Tibial artery (tissue), 4 donors: ENCODE data around the gene THSD4.

Source experiments
- DNase-seq, 2 donors: peaks; one replicate each; pipeline ENCODE4 v3.0.0-alpha.2; 2019
- H3K27ac ChIP-seq, 2 donors: fragments of 200-600 bp; sonication (generic) in 1 of 2; 1 replicate in 1 of 2; 2 replicates in 1 of 2; pipeline ENCODE4 v1.5.1; 2018 to 2019; ENCODE audit warnings: mild to moderate bottlenecking in 1 of 2
- H3K27me3 ChIP-seq, 2 donors: fragments of 200-600 bp; sonication (generic) in 1 of 2; one replicate each; pipeline versions ENCODE4 v1.5.1 to v1.6.0; 2016 to 2019
- H3K36me3 ChIP-seq, 3 donors: fragments of 200-600 bp; sonication (generic) in 2 of 3; one replicate each; pipeline ENCODE4 v1.5.1; 2016 to 2019; ENCODE audit warnings: mild to moderate bottlenecking in 2 of 3
- H3K4me1 ChIP-seq, 4 donors: fragments of 200-600 bp; sonication (generic) in 2 of 4; 1 replicate in 3 of 4; 2 replicates in 1 of 4; pipeline ENCODE4 v1.5.1; 2016 to 2019
- H3K4me3 ChIP-seq, 2 donors: fragments of 200-600 bp; sonication (generic) in 1 of 2; 1 replicate in 1 of 2; 2 replicates in 1 of 2; pipeline ENCODE4 v1.5.1; 2018 to 2019; ENCODE audit warnings: mild to moderate bottlenecking in 2 of 2
- H3K9me3 ChIP-seq, 3 donors: fragments of 200-600 bp; sonication (generic) in 1 of 3; one replicate each; pipeline ENCODE4 v1.5.1; 2016 to 2019
- CTCF ChIP-seq, 2 experiments: fragments of 200-600 bp in 1 of 2; fragments of 450-650 bp in 1 of 2; IDR thresholded peaks; one replicate each; pipeline ENCODE4 v1.5.1; 2017 to 2019; ENCODE audit warnings: antibody characterized with exemption in 2 of 2, mild to moderate bottlenecking in 1 of 2, moderate library complexity in 1 of 2
- intact Hi-C: fragments of 100-400 bp; cut with DNase I; formaldehyde crosslinking; loops from one replicate; pipeline ENCODE4 v1.15.0; 2023; ENCODE audit warnings: low total_unique reads

Gene THSD4

GRCh38 chr15:71754660-71755059, 639.4 kb downstream of the THSD4 start:
- Histone ChIP-seq H3K4me1 (peaks cover 0 to 20% (median 15%) of the 10 kb centered on the region in 4 donors), H3K9me3 (no peaks in the 10 kb centered on the region), H3K4me3 (no peak overlapping the region), H3K27ac (no peak overlapping the region), H3K27me3 (no peaks in the 10 kb centered on the region), H3K36me3 (peaks cover 0 to 13% (median 0%) of the 10 kb centered on the region in 3 donors)
- no peak for TF ChIP-seq CTCF (IDR thresholded peaks at IDR 0.05)
- intact Hi-C loops = no loop called here
- no peak for DNase-seq

- Histone ChIP-seq H3K36me3 (peaks cover 0 to 19% (median 4%) of the 10 kb centered on the region in 3 donors), H3K4me1 (peaks cover 0 to 20% (median 15%) of the 10 kb centered on the region in 4 donors), H3K27me3 (no peaks in the 10 kb centered on the region), H3K27ac (no peak overlapping the region), H3K4me3 (no peak overlapping the region), H3K9me3 (no peaks in the 10 kb centered on the region)
- no peak for DNase-seq
- intact Hi-C loops = no loop called here
- TF ChIP-seq CTCF (IDR thresholded peaks at IDR 0.05) = no peak
Observed at GRCh38 chr15:71755092-71755970, 640.1 kb downstream of the THSD4 start.

DNA sequence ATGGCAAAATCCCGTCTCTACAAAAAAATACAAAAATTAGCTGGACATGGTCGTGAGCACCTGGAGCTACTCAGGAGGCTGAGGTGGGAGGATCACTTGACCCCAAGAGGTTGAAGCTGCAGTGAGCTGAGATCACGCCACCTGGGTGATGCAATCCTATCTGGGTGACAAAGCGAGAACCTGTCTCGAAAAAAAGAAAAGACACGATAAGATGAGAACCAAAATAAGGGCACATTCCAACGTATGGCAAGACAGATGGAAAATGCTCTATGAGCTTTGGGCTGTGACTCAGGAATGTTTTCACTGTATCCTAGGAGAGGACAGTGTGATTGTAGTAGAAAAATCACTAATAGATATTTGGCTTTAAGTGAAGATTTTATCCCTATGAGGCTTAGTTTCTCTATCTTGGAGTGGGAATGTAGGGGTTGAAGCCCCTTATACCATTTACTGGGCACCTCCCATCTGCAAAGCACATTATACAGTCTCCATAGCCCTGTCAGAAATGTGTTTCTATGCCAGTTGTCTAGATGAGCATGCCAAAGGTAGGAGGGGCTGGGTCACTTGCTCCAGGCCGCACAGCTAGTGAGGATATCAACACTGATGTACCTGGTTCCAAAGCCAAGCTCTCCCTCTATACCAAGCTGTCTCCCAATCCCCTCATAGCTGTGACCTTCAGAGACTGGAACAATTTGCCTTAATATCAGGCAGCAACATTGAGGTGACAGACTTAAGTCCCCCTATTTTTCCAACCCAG, 641.5 kb downstream of the THSD4 start:
- TF ChIP-seq CTCF (IDR thresholded peaks at IDR 0.05) = no peak
- intact Hi-C loops = no loop called here
- Histone ChIP-seq H3K27ac (no peak overlapping the region), H3K4me1 (peaks cover 0 to 19% (median 14%) of the 10 kb centered on the region in 4 donors), H3K9me3 (no peaks in the 10 kb centered on the region), H3K27me3 (no peaks in the 10 kb centered on the region), H3K36me3 (peaks cover 0 to 20% (median 4%) of the 10 kb centered on the region in 3 donors), H3K4me3 (no peak overlapping the region)
- no peak for DNase-seq

- H3K9me3 ChIP-seq = no peaks in the 10 kb centered on the region
- no peak overlapping the region for H3K27ac ChIP-seq
- peaks cover 0 to 20% (median 4%) of the 10 kb centered on the region in 3 donors for H3K36me3 ChIP-seq
- DNase-seq = no peak
- H3K27me3 ChIP-seq = no peaks in the 10 kb centered on the region
- intact Hi-C loops = no loop called here
- no peak for TF ChIP-seq CTCF (IDR thresholded peaks at IDR 0.05)
- H3K4me1 ChIP-seq = peaks cover 0 to 7% (median 4%) of the 10 kb centered on the region in 4 donors
- no peak overlapping the region for H3K4me3 ChIP-seq
Observed at GRCh38 chr15:71757741-71758530, 642.7 kb downstream of the THSD4 start.

GRCh38 chr15:71758711-71759110, 643.4 kb downstream of the THSD4 start:
- DNase-seq = no peak
- no peak for TF ChIP-seq CTCF (IDR thresholded peaks at IDR 0.05)

More at GRCh38 chr15:71758711-71759110, 643.4 kb downstream of the THSD4 start:
- Histone ChIP-seq H3K4me3 (no peak overlapping the region), H3K27me3 (no peaks in the 10 kb centered on the region), H3K4me1 (no peaks in the 10 kb centered on the region), H3K27ac (no peak overlapping the region), H3K9me3 (no peaks in the 10 kb centered on the region), H3K36me3 (peaks cover 0 to 20% (median 4%) of the 10 kb centered on the region in 3 donors)
- intact Hi-C loops = no loop called here
